Measurements from ENCODE around the gene BLM.

GRCh38 chr15:90820481-90820880, 103.3 kb downstream of the BLM start:
- TF ChIP-seq CTCF (conservative IDR thresholded peaks at IDR 0.05; ENCODE audit: low read depth, low read length) (no peak), SMC3 (IDR thresholded peaks at IDR 0.05; ENCODE audit: low read depth, low read length) (no peak), BHLHE40 (IDR thresholded peaks at IDR 0.05; ENCODE audit: low read depth, low read length) (no peak), POLR2A (IDR thresholded peaks at IDR 0.05; ENCODE audit: low read depth, low read length) (no peak), CHD1 (IDR thresholded peaks at IDR 0.05; ENCODE audit: low read depth, low read length) (no peak)
